ENCODE data around the gene PFKL.

PFKL gene

DNA sequence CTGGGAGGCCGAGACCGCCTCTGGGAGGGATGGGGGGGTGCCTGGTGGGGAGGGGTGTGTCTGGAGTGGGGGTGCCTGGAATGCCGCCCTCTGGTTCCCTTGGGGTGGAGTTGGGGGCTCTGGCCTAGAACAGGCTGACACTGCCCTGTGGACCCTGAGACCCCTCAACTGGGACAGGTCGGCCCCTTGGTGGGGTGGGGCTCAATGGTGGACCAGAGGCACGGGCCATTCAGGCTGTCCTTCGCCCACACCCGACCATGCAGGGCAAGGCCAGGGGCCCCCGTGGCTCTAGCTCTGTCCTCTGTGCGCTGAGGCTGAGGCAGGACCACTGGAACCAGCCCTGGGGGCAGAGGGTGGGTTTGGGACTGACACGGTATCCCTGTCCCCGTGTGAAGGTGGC lies 14.7 kb downstream of the PFKL start:
- DNase-seq = no peak

DNA sequence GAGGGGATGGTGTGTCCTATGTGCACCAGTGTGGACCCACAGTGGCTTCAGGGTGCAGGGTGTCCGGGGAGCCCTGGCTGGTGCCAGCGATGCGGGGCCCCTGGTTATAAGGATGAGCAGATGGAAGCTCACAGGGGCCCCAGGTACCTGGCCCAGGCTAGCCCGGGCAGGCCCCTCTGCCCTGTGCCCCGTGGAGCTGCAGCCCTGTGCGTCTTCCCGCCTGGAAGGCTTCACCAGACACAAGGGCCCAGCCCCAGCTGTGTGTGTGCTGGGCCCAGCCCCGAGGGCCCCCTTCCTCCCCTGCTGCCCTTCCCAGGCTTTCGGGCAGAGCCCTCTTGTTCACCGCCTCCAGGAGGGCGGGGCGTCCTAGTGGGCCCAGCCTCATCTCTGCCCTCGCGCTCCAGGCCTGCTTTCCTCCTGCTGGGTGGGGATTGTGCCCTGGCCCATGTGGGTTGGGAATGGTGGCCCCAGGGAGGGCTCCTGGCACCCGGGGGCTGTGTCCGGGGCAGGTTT lies 15.9 kb downstream of the PFKL start:
- no peak for DNase-seq

DNA sequence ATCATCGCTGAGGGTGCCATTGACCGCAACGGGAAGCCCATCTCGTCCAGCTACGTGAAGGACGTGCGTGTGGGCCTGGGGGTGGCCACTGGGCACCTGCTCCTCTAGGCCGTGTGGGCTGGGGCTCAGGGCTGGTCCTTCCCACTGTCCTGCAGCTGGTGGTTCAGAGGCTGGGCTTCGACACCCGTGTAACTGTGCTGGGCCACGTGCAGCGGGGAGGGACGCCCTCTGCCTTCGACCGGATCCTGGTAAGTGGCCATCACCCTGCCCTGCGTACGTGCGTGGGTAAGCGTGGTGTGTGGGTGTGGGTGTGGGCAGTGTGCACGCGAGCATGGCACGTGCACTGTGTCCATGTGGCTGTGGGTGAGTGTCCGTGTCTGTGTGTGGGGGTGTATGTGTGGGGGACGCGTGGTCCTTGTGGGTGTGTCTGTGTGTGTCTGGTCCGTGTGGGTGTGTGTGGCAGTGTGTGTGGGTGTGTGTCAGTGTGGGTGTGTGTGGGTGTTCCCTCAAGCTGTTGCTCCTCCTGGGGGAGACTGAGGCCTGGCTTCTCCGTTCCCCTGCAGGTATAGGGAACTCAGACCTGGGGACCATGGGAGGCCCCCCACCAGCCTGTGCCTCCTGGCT lies 16.5 kb downstream of the PFKL start:
- no peak for DNase-seq

DNA sequence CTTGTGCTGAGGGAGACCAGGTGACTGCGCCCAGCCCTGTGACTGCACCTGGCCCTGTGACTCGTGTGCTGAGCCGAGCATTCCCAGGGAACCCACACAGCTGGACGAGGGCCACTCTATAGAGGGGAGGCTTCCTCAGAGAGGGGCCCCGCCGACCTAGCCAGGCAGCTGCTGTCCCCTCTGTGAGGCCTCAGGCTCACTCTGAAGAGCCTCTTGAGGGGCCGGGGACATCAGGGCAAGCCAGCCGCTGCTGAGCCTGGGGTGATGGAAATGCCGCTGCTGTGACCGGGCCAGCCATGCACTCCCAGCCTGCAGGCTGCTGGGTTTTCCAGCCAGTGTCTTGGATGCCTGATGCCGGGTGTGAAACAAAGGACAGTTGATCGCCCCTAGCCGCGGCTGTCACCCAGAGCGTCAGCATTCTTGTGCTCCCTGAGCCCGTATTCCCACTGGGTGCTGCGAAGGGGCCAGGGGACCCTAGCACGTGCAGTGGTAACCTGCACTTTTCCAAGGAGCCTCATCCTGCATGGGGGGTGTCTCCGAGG lies 17.5 kb downstream of the PFKL start:
- no peak for DNase-seq

DNA sequence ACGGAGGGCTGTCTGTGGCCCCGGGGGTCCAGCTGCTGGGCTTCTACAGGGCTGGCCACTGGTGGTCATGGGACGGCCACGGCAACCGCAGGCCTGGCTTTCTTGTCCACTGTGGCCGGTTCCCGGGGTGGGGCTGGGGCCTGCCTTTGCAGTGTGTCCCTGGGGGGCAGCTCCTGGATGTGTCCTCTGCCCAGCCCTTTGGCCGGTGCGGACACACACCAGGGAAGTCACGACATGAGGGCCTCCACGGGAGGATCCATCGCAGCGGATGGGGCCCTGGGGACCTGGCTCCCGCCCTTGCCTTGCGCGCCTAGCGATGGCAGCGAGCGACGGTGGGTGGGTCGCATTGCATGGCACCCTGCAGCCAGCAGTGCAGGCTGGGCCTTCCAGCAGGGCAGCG lies 18.0 kb downstream of the PFKL start:
- DNase-seq = no peak

DNA sequence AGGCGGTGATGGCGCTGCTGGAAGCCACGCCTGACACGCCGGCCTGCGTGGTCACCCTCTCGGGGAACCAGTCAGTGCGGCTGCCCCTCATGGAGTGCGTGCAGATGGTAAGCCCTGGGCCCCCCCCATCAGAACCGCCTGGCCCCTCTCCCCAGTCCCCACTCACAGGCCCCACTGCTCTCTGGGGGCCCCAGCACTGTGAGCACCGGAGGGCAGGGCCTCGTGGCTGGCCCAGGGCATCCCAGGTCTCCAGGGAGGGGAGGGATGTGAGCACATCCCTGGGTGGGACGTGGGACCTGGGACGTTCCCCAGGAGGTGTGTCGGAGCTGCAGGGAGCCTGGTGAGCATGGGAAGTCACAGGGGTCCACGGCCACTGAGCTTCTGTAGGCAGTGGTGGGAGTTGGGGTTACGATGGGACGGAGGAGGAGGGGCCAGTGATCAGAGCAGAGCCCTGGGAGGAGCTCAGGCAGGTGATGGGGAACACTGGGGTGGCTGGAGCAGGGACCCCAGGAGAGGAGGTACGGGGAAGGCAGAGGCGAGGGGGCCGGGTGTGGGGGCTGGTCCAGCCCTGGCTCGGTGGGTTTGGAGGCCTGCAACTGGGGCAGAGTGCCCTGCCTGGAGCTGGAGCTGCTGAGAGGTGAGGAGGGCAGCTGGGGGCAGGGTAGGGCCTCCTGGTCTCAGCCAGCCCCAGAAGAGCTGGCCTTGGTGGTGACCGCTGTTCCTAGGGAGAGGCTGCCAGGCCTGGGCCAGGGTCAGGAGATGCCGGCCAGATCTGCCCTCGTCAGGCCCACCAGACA lies 18.8 kb downstream of the PFKL start:
- no peak for DNase-seq

DNA sequence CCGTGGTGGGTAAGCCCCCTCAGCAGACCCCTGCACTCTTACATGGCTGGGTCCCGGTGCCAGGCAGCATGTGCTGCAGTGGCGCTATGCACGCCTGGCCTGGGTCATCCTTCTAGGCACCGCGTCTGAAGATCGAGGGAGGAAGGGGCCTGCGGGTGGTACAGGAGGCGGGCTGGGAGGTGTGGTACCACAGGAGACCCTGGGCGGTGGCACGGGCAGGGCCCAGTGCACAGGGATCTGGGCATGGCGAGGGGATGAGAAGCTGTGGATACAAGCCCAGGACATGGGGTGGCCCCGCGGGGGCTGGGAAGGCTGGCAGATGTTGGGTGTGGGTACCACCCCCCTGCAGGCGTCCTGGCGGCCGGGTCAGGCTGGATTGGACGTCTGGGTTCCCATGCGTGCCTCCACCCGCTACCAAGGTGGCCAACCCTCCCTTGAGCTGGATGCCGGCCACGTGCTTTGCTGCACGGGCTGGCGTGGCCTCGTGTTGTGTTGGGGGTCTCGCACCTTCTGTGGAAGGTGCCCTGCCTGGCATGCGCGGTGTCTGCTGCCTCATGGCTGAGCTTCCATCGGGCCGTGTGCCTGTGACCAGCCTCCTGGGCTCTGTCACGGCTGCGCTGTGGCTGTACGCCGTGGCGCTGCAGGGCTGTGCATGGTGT lies 19.7 kb downstream of the PFKL start:
- DNase-seq = no peak

DNA sequence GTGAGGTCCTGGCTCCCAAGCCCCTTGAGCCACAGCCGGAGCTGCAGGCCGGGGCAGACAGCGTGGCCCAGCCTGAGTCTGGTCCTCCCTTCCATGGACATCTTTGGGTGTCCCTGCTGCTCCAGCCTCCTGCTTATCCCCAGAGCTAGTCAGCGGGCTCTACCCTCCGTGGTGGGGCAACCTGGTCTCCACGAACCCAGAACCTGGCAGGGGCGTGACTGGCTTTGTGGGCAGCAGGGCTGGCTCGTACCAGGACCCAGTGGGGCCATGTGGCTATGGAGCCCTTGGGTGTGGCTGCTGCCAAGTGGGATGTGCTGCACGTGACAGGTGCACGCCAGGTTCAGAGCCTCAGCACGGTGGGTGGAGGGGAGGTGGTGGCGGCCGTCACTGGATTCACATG lies 21.0 kb downstream of the PFKL start:
- no peak for DNase-seq

DNA sequence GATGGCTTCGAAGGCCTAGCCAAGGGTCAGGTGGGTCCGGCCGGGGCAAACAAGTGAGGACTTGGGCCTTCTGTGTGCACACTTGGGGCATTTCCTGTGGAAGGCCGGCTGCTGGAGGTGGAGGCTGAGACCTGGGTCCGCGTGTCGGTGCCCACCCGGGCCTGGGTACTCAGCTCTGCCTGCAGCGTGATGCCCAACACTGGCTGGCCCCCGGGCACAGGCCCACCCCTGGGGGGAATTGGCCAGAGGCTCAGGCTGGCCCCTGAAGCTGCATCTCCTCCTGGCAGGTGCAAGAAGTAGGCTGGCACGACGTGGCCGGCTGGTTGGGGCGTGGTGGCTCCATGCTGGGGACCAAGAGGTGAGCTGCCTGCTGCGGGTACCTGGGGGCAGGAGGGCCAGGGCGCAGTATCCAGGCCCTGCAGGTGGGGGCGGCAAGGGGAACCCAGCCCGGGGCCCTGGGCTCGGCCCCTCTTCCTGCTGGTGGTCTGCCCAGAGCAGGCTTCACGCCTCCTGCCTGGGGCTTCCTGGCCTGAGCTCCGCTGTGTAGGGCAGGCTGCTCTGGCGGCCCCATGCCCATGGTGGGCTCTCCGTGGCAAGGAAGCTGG lies 22.1 kb downstream of the PFKL start:
- DNase-seq = no peak

DNA sequence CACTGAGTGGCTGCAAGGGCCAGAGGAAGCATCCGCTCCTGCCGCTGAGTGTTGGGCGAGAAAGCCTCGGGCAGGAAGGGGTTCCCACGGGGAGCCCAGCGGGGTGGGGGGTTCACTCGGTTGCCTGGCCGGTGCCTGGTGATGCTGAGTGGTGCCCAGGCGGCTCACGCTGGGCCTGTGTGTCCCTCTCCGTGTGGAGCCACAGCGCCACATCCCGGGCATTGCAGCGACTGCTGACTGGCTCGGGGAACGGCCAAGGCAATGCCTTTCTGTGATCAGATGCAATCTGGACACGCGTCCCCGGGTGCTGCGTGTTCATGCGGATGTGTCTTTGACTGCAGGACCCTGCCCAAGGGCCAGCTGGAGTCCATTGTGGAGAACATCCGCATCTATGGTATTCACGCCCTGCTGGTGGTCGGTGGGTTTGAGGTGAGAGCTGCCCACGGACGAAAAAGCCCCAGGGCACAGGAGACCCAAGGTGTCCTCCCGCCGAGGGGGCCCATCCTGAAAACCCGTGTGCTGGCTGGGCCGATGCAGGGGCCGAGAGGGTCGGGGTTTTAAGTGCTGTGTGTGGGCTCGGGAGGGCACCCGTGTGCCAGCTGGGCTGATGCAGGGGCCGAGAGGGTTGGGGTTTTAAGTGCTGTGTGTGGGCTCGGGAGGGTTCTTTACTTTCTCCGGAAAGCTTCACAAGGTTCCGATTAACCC lies 22.9 kb downstream of the PFKL start:
- no peak for DNase-seq

DNA sequence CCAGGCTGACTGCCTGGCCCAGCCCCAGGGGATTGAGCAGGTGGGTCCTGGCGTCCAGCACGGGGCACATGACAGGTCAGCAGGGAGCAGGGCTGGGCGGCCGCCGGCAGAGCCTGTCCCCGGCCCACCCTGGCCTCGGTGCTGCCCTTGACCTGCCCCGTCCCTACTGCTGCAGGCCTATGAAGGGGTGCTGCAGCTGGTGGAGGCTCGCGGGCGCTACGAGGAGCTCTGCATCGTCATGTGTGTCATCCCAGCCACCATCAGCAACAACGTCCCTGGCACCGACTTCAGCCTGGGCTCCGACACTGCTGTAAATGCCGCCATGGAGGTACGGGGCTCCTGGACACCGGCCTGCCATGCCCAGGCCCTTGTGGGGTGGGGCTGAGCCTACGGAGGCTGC lies 23.7 kb downstream of the PFKL start:
- no peak for DNase-seq

DNA sequence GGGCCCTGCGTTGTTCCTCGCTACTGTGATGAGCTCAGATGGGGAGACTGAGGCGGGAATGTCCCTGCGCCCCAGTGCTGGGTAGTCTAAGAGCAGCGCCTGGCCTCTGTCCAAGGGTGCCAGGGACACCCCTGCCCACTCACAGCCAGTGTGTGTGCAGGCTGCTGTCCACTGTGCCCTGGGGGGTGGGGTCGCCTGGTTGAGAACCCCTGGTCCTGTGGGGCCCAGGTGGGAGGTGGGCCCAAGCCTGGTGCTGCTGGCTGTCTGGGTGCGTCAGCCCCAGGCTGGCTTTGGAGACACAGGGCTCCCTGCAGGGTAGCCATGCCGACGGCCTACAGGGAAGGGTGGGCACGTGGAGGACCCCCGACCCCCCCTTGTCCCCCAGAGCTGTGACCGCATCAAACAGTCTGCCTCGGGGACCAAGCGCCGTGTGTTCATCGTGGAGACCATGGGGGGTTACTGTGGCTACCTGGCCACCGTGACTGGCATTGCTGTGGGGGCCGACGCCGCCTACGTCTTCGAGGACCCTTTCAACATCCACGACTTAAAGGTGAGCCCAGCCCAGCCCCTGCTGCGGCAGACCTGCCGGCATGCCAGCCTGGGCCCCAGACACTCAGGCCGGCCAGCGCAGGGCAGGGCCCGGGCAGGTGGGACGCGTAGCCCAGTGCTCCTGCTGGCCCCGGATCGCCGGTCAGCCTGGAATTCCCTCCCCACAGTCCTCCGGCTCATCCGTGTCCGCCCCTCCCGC lies 24.4 kb downstream of the PFKL start:
- DNase-seq = no peak

DNA sequence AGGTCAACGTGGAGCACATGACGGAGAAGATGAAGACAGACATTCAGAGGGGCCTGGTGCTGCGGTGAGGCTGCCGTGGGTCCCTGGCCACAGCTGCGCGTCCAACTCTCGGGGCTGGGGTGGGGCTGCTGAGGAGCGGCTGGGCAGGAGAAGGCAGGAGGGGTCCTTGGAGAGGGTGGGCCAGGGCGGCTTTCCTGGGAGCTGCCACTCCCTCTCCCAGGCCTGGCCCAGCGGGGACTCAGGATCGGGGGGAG lies 24.9 kb downstream of the PFKL start:
- DNase-seq = no peak

DNA sequence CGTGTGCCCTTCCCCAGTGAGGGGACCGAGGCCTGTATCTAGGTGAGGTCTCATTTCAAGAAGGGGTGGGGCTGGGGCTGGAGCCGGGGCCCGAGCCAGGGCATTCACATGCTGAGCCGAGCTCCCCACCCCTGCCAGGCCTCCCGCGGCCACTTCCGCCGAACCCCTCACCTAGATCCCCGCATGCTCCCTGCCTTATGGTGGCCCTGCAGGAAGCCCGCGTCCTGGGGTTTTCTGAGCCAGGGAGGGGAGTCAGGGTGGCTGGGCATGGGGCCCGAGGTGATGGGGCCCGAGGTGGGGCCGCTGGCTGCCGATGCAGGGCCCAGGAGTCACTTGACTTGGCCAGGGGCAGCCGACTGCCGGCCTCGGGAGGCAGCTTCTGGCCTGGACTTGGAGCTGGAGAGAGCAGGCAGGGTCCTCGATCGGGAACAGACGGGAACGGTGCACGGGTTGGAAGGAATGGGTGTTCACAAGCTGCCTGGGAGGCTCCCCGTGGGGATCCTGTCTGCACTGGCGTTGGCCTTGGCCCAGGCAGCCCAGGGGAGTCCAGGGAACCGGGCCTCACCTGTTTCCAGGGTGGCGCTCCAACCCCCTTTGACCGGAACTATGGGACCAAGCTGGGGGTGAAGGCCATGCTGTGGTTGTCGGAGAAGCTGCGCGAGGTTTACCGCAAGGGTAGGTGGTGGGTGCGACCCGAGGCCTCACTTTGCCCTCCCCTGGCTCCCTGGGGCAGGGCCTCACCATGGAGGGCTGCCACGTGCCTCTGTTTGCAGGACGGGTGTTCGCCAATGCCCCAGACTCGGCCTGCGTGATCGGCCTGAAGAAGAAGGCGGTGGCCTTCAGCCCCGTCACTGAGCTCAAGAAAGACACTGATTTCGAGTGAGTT lies 25.8 kb downstream of the PFKL start:
- DNase-seq = no peak

DNA sequence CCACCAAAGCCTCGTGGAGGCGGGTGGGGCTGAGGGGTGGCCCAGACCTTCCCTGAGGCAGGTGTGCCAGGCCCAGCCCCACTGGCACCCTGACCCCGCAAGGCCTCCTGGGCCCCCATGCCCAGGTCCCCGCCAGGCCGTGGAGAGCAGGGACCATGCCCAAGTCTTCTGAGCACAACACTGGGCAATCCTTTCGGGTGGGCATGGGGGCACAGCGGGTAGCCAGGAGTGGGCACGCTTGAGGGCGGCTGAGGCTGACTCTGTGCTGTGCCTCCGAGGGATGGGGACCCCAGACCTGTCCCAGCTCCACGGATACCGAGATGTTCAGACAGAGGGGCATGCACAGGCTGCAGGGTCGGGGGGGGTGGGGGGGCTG lies 26.4 kb downstream of the PFKL start:
- DNase-seq = no peak

DNA sequence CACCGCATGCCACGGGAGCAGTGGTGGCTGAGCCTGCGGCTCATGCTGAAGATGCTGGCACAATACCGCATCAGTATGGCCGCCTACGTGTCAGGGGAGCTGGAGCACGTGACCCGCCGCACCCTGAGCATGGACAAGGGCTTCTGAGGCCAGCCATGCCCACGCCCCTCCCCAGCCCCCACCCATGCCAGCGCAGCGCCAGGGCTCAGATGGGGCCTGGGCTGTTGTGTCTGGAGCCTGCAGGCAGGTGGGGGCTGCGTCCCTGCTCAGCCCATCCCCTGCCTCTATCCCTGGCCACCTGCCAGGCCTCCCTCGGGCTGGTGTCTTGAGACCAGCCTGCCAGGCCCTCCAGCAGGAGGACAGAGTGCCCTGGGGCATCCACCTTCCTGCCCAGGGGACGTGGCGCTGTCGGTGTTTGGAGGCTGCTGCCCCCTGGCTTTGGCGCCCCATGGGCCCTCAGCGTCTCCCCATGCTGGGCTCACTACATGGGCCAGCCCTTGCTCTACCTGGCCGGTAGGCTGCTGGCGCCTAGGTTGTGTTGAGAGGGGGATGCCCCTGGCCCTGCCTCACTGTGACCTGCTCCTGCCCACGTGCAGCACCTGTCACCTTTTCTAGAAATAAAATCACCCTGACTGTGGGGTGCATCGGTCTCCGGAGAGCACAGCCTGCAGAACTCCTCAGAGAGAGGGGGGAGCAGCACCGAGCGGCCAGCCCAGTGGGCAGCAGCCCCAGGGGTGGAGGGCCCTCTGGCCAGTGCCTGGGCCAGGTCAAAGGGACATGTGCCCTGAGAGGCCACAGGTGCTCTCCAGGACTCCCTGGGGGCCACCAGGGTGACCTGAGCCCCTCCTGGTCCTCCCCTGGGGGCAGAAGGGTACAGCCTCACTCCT lies 27.1 kb downstream of the PFKL start:
- no peak for DNase-seq

DNA sequence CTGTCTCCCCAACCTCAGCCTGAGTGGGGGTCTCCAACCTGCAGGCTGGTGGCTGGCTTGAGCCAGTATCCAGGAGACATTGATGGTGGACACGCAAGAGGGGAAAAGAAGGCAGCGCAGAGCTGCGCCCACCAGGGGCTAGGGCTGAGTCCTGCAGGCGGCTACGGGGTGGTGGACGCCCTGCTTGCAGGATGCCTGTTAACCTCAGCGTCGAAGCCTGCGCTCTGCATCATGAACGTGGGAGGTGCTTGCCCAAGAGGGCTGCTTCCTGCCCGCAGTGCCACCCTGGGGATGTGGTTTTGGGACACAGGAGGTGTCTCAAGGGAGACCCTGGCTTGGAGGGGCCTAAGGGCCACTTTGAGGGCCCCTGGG lies 27.7 kb downstream of the PFKL start:
- DNase-seq = no peak

DNA sequence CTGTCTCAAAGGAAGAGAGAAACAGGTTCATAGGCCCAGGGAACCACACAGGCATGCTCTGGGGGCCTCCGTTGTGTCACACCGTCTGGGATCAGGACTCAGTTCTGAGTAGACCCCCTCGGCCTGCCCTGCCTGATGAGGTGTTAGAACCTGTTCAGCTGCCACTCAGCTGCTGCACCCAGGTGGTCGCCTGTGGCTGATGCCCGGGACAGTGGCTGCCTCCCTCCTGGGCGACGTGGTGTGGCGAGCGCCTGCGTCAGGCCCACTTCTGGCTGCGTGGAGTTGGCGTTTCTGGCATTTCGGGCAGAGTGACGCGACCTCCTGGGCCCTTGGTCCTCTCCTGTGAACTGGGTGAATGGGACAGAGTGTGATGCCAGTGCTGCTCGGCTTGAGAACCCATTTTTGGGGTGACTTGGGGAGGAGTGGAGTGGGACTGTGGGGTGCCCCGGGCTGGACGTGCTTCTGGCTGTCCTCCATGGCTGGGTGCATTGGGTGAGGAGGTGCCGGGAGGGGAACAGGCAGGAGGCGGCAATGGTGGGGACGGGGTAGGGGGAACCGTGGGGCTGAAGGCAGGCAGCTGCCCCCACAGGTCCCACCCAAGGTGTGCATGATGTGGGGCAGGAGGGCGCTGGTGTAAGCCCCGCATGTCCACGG lies 28.5 kb downstream of the PFKL start:
- no peak for DNase-seq

DNA sequence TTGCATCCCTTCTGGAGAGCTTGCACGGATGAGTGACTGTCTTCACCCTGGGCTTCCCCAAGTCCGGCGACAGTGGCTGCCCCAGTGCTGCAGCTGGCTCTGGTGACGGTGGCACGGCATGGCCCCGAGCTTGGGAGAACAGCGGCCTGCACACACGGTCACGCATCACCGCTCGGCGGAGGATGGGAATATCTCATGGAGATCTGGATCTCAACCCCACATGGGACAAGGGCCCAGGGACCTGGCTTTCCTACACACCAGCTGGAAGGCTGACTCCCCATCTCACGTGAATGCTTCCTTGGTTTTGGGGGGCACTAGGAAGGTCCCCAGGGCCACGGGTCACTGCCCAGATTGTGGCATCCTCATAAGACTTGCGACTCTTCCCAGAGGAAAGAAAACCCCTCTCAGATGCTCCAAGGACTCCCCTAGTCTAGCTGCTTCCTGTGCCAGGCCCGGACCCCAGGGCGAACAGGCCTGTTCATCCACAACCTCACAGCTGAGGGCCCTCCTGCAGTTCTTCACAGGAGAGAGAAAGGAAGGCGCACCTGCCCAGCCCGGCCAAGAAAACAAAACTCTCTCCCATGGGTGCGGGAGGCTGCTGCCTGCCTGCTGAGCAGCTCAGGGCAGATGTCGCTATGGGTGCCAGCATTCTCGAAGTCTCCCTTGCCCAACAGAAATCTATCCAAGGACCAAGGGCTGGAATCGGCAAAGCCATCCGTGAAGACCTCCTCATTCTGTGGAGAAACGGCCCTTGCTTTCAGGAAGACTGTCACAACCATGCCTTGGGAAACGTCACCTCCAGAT lies 29.4 kb downstream of the PFKL start:
- no peak for DNase-seq
